Measurements from ENCODE around the gene LCN9.
"Not testable (repeated sequence)": the region's sequence is repeated elsewhere in the genome, so short reads cannot be mapped to it uniquely, and the experiment has no call there.

The LCN9 gene

DNA sequence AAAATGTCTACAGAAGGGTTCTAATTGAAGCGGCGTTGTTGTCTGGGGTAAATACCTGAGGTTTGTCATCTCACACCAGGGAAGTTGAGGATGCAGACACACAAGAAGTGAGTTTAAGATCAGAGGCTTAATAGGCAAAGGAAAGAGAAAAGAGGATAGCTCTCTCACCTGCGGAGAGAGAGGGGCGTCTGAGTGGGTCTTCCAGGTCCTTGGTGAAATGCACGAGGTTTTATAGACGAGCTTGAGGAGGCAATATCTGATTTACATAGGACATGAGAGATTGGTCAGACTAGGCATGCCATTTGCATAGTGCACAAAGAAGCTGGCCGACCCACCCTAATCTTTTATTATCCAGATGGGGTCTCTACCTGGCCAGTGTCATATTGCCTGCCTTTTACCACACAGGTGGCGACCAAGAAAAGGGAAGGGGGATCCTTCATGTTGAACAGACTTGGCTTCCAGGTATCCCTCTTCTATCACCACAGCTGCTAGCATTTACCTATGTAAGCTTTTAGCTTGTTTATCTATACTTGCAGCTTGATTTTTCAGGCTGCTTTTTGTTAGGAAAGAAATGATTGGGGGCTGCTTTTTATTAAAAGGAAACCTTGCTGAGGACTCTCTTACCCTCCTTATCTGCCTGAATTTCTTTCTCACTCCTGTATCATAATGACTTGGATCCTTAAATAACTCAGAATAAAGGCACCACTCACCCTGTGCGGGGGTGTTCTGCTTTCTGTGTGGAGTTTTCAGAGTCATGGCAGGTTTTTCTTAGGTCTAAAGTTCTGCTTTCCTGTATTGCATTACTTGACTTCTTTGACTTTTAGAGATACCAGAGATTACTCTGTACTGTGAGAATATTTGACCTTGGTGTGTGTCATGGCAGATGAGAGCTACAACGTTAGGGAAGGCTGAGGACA, 14.4 kb upstream of the LCN9 start:
- no peak for DNase-seq

GRCh38 chr9:135649508-135649907, 13.6 kb upstream of the LCN9 start:
- DNase-seq, result no peak

DNA sequence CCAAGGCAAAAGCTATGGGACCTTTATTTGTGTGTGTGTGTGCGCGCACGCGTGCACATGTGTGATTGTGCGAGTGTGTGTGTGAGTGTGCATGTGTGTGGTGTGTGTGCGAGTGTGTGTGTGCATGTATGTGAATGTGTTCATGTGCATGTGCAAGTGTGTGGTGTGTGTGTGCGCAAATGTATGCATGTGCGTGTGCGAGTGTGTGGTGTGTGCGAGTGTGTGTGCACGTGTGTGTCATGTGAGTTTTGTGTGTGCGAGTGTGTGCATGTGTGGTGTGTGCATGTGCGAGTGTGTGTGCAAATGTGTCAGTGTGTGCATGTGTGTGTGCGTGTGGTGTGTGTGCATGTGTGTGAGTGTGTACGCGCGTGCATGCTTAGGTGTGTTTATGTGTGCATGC, 12.7 kb upstream of the LCN9 start:
- DNase-seq, result no peak

- DNase-seq, result no peak
Measured at GRCh38 chr9:135655317-135655716, 7.8 kb upstream of the LCN9 start.

GRCh38 chr9:135657416-135657815, 5.7 kb upstream of the LCN9 start:
- no peak for DNase-seq

GRCh38 chr9:135659252-135659651, 3.9 kb upstream of the LCN9 start:
- DNase-seq, result no peak

GRCh38 chr9:135660407-135660806, 2.7 kb upstream of the LCN9 start:
- DNase-seq, result no peak

DNA sequence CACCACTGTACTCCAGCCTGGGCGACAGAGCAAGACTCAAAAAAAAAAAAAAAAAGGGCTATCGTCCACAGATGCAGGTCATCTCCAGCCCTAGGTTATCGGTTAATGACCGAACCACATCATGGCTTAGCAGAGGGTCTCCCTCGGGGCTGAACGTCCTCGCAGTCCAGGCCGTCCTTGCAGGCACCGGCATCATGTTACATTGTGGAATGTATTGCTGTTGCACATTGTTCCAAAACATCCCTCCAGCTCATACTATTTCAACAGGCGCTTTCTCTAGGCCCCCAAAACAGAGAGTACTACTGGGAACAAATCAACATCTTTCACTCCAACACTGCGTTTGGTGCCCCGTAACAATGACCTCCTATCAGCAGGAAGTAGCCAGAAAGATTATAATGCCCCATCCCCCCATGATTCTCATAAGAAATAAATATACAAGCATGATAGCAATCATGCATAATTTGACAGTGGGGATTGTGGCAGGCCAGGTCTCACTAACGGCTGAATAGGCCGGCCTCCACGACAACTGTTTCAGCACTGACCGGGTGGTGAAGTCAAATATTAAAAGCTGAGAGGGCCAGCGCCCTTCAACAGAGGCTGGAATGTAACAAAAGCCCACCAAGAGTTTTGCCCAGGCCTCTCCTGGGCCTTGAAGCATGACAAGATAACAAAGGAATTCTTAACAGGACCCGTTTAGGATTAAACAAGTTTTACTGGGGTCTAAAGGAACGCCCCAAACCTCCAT, 1.1 kb upstream of the LCN9 start:
- no peak for DNase-seq

- DNase-seq, result no peak
Measured at GRCh38 chr9:135663451-135663770, 302 bp downstream of the LCN9 start.

DNA sequence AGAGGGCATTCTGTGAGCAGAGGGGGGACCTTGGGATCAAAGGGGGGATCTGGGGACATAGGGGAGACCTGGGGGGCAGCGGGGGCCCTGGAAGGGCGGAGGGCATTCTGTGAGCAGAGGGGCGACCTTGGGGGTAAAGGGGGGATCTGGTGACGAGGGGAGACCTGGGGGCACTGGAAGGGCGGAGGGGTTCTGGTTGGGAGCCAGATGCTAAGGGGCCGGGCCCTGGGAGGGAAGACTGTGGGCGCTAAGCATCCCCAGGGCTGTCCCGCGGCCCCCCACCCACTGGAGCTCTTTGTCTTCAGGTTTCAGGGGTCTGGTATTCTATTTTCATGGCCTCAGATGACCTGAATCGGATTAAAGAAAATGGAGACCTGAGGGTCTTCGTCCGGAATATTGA, 748 bp downstream of the LCN9 start:
- no peak for DNase-seq

- no peak for DNase-seq
Measured at GRCh38 chr9:135664266-135664665, 1.2 kb downstream of the LCN9 start.

- no peak for DNase-seq
Measured at GRCh38 chr9:135664801-135665794, 2.0 kb downstream of the LCN9 start.

DNA sequence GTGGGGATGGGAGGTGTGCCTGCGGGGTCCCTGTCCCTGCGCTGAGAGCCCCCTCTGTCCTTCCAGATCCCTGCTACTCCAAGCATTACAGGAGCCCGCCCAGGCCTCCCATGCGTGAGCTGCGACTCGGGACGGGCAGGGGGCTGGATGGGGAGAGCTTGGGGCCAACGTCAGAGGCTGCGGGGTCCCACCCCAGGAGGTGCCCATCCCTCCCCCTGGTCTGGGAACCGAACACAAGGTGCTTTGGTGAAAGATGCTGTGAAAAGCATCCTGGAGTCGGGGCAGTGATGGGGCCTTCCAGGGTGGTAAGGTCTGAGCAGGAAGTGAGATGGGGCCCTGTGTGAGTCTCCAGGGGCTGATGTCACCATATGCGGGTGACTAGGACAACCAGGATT, 2.7 kb downstream of the LCN9 start:
- DNase-seq, result no peak

DNA sequence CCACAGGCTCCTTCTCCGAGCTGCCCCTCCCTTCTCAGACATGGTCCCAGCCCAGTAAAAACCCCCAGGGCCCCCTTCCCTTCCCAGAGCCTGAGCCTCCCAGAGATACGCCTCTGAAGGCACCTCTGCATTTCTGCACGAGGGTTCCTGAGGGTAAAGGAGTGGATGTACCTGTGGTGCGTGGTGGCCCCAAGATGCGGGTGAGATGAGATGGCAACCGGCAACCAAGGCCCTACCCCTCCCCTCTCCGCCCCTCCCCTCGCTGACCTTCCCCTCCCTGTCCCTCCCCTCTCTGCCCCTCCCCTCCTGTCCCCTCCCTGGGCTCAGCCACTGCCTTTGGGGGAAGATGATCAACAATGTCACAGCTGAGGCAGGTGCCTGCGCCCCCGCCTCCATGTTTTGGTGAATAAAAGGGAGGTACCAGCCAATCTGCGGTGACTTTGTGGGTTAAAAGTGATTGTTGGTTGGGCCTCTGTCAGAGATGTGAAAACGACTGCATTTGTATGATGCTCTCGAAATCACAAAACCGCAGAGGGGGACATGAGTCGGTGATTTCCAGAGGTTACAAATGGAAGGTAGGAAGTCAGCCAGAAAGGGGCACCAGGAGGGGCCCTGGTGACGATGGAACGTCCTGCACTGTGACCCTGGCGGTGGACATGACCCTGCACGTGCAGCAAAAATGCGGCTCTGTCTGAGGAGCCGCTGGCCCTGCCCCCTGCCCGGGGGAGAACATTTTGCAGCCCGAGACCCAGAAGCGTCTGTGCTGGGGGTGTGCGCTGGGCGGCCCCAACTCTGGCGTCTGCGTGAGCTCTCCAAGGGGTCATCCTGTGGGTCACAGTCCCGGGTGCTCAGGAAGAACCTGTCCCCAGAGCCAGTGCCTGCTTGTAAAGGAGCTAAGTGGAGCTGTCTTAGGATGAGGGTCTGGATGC, 3.7 kb downstream of the LCN9 start:
- DNase-seq, result no peak

GRCh38 chr9:135667463-135668001, 4.4 kb downstream of the LCN9 start:
- no peak for DNase-seq

GRCh38 chr9:135669018-135669417, 5.9 kb downstream of the LCN9 start:
- not testable (repeated sequence) for DNase-seq

DNA sequence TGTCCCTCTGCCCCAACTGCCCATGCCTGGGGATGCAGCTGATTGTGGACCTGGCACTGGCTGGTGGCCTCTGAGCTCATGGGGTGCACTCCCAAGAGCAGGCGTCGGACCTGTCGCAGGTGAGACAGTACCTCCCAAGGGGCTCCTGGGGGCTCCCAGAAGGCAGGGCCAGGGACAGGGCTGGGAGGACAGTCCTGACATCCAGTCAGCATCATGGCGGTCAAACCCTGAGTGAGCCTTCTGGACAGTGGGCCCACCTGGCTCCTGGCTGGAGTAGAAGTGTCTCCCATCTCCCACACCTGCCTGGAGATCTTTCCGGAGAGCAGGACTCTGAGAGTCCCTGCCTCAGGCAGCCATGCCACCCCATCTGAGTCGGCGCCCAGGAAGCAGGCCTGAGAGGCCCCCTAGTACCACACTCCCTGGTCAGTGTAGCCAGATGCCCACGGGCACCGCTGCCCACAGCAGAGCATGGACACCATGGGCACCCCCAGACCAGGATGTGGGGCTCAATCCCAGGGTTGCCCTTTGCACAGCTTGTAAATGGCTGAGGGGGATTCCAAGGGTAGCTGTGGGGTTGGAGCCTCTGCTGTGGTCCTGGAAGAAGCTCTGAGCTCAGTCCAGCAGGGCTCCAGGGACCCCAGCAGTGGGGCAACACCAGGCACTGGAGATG, 6.6 kb downstream of the LCN9 start:
- DNase-seq, result no peak

DNA sequence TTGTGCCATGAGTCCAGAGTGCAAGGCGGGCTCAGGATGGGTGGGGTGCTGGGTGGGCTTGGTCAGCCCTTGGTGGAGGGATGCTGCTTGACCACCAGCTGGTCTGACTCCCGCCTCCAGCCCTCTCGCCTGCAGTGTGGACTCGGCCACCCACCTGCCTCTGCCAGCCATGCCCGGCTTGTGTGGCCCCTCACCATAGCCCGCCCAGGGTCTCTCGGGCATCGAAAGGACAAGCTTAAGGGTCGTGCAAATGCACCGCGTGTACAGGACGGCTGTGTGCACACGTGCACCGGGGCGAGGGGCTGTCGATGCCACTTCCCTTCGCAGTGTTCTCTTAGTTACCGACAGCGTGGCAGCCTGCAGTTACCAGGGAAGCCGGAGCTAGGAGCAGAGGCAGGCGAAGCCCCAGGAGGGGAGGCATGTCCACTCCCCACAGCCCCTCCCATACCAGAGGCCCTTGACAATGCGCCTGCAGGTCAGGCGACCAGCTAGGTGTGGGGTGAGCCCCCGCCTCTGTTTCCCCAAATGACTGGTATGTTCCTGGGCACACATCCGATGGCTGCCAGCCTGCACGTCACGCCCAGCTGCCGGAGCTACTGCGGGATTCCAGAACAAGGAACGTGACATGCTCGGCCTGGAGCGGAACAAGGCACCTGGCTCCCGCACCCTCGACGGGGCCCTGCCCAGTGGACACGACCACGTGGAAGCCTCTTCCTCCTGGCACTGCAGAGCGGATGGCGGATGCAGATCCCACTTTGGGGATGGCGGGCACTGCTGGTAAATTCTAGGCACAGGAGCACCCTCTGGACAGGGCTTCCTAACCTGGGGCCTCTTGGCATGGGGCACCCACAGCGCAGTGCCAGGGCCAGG, 7.8 kb downstream of the LCN9 start:
- DNase-seq, result no peak

- DNase-seq, result no peak
Measured at GRCh38 chr9:135671591-135672041, 8.5 kb downstream of the LCN9 start.

GRCh38 chr9:135672786-135673185, 9.7 kb downstream of the LCN9 start:
- DNase-seq, result not testable (repeated sequence)
